HG03066 (cell line): ENCODE data around the gene VEGFB.

Experiments used
- ATAC-seq: cut with Tn5 transposase; IDR thresholded peaks from one replicate; pipeline ENCODE4 v1.9.1; 2021; ENCODE audit warnings: low read depth; ENCODE audit not compliant: unreplicated experiment

Gene VEGFB

GRCh38 chr11:64276653-64277431, 42.5 kb downstream of the VEGFB start:
- no peak for ATAC-seq

GRCh38 chr11:64278576-64279190, 44.3 kb downstream of the VEGFB start:
- ATAC-seq = no peak

GRCh38 chr11:64281957-64282770, 47.8 kb downstream of the VEGFB start:
- ATAC-seq = no peak

GRCh38 chr11:64283092-64283491, 48.7 kb downstream of the VEGFB start:
- ATAC-seq = no peak

GRCh38 chr11:64284048-64284961, 49.9 kb downstream of the VEGFB start, which contains the start of gene BAD:
Gene BAD, minus strand, starts transcription at chr11:64284665. Its CDS starts 297 bp downstream, at chr11:64284368.
- ATAC-seq = peak; percentile 81

- peak; percentile 45 for ATAC-seq
Observed at GRCh38 chr11:64284962-64285884, 50.8 kb downstream of the VEGFB start, which contains the start of gene GPR137. Gene GPR137, plus strand, starts transcription at chr11:64285848. Its CDS starts 677 bp downstream, at chr11:64286525.

- ATAC-seq = no peak
Observed at GRCh38 chr11:64285885-64286800, 51.8 kb downstream of the VEGFB start.

- no peak for ATAC-seq
Observed at GRCh38 chr11:64286801-64287159, 52.4 kb downstream of the VEGFB start.

- no peak for ATAC-seq
Observed at GRCh38 chr11:64287676-64288352, 53.4 kb downstream of the VEGFB start.

- ATAC-seq = no peak
Observed at GRCh38 chr11:64288353-64288750, 54.0 kb downstream of the VEGFB start.
